Measurements from ENCODE around the gene WDPCP.
"Not testable (repeated sequence)": the region's sequence is repeated elsewhere in the genome, so short reads cannot be mapped to it uniquely, and the experiment has no call there.

Gene WDPCP

DNA sequence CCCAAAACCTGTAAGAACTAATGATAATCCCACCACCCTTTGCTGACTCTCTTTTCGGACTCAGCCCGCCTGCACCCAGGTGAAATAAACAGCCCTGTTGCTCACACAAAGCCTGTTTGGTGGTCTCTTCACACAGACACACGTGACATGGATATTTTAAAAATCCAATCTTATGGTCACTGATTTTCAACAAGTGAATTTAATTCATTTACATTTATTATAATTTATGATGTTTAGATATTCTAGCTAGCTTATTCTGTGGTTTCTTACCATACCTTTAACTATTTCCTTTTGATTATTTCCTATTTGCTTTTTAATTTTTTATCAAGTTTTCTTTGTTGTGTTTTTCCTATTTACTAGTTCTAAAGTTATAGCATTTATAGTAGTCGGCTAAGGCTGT is 301.8 kb downstream of the WDPCP start:
- H3K27ac ChIP-seq (ENCODE audit: low read depth, low read length); H3K4me3 ChIP-seq (ENCODE audit: low read depth in 1 of 2, low read length in 2 of 2); H3K4me1 ChIP-seq (ENCODE audit: insufficient read depth, low read length); H3K9me3 ChIP-seq (ENCODE audit: low read length); H3K36me3 ChIP-seq (ENCODE audit: insufficient read depth, low read length); H3K27me3 ChIP-seq (ENCODE audit: control insufficient read depth in 1 of 2, insufficient read depth in 2 of 2, low read length in 2 of 2); H3K9ac ChIP-seq (ENCODE audit: low read length): not testable (repeated sequence)

DNA sequence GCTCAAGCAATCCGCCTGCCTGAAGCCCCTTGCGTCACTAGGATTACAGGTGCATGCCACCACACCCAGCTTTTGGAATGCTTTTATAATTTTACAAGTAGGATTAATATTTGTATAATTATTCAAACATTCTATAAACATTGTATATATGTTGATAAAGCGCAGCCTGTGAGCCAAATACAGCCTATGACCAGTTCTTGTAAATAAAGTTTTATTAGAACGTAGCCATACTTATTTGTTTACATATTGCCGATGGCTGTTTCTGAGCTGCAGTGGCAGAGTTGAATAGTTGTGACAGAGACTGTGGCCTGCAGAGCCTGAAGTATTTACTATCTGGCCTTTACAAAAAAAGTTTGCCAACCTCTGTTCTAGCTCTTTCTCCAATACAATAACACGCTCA is 305.0 kb downstream of the WDPCP start:
- Histone ChIP-seq H3K27ac (ENCODE audit: low read depth, low read length) (no peak overlapping the region), H3K9me3 (ENCODE audit: low read length) (no peaks in the 10 kb centered on the region)

DNA sequence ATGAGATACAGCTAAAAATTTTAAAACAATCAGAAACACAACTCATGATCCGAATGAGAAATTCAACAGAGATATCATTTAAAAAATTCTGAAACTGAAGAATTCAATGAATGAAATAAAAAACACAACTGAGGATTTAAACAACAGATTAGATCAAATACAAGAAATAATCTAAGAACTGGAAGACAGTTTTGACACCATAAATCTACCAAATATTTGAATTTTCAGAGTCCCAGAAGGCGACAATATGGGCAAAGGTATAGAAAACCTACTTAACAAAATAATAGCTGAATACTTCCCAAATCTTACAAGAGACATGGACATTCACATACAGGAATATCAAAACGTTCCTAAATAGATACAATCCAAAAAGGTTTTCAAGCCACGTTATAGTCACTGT is 315.7 kb downstream of the WDPCP start:
- no peak overlapping the region for H3K27ac ChIP-seq (ENCODE audit: low read depth, low read length)
- H3K4me3 ChIP-seq (ENCODE audit: low read depth in 1 of 2, low read length in 2 of 2): no peak overlapping the region
- H3K4me1 ChIP-seq (ENCODE audit: insufficient read depth, low read length): no peaks in the 10 kb centered on the region
- no peaks in the 10 kb centered on the region for H3K27me3 ChIP-seq (ENCODE audit: control insufficient read depth in 1 of 2, insufficient read depth in 2 of 2, low read length in 2 of 2)
- no peak overlapping the region for H3K9ac ChIP-seq (ENCODE audit: low read length)
- no peaks in the 10 kb centered on the region for H3K36me3 ChIP-seq (ENCODE audit: insufficient read depth, low read length)
- H3K9me3 ChIP-seq (ENCODE audit: low read length): peaks cover 11% of the 10 kb centered on the region

More for the DNA sequence above, 305.0 kb downstream of the WDPCP start:
- no peaks in the 10 kb centered on the region for H3K4me1 ChIP-seq (ENCODE audit: insufficient read depth, low read length)
- no peaks in the 10 kb centered on the region for H3K27me3 ChIP-seq (ENCODE audit: control insufficient read depth in 1 of 2, insufficient read depth in 2 of 2, low read length in 2 of 2)
- H3K9ac ChIP-seq (ENCODE audit: low read length): no peak overlapping the region
- no peak overlapping the region for H3K4me3 ChIP-seq (ENCODE audit: low read depth in 1 of 2, low read length in 2 of 2)
- H3K36me3 ChIP-seq (ENCODE audit: insufficient read depth, low read length): no peaks in the 10 kb centered on the region

DNA sequence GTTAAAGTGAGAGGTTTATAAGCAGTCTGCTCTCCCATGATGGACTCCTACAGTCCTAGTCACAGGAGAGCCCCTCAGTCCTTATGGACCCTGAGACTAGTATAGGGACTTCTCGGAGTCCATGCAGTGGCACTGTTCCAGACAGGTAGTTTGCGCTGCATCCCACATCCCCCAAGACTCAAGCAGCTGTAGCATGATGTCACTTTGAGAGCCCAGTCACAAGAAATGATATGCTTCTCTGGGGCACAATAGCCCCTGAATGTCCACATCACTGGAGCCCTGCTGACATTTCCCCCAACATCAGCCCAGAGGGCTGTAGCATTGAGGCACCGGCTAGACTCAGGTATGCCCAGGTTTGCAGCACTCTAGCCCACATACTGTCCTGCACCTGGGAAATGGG is 317.6 kb downstream of the WDPCP start:
- H3K27me3 ChIP-seq (ENCODE audit: control insufficient read depth in 1 of 2, insufficient read depth in 2 of 2, low read length in 2 of 2): no peaks in the 10 kb centered on the region
- no peaks in the 10 kb centered on the region for H3K4me1 ChIP-seq (ENCODE audit: insufficient read depth, low read length)
- no peak overlapping the region for H3K27ac ChIP-seq (ENCODE audit: low read depth, low read length)
- H3K9me3 ChIP-seq (ENCODE audit: low read length): peaks cover 7% of the 10 kb centered on the region
- H3K36me3 ChIP-seq (ENCODE audit: insufficient read depth, low read length): no peaks in the 10 kb centered on the region
- H3K4me3 ChIP-seq (ENCODE audit: low read depth in 1 of 2, low read length in 2 of 2): no peak overlapping the region
- no peak overlapping the region for H3K9ac ChIP-seq (ENCODE audit: low read length)

DNA sequence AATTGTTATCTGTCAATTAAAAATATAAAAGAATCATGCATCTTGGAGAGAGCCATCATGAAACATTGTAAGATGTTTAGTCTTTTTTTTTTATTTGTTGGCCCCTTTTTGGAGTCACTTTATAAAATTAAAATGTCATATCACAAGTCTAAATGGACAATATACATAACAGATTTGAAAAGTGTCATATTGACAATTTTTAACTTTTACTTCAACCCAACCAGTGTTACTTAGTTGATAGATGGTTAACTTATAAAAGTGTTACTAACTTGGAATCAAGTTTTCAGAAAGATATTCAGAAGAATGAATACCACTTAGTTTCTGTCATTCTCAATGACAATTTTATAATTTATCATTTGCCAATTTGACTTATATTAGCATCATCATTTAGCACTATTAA is 319.3 kb downstream of the WDPCP start:
- H3K4me1 ChIP-seq (ENCODE audit: insufficient read depth, low read length): no peaks in the 10 kb centered on the region
- no peaks in the 10 kb centered on the region for H3K36me3 ChIP-seq (ENCODE audit: insufficient read depth, low read length)
- H3K9me3 ChIP-seq (ENCODE audit: low read length): peaks cover 4% of the 10 kb centered on the region
- no peak overlapping the region for H3K27ac ChIP-seq (ENCODE audit: low read depth, low read length)
- no peaks in the 10 kb centered on the region for H3K27me3 ChIP-seq (ENCODE audit: control insufficient read depth in 1 of 2, insufficient read depth in 2 of 2, low read length in 2 of 2)
- H3K9ac ChIP-seq (ENCODE audit: low read length): no peak overlapping the region
- H3K4me3 ChIP-seq (ENCODE audit: low read depth in 1 of 2, low read length in 2 of 2): no peak overlapping the region

DNA sequence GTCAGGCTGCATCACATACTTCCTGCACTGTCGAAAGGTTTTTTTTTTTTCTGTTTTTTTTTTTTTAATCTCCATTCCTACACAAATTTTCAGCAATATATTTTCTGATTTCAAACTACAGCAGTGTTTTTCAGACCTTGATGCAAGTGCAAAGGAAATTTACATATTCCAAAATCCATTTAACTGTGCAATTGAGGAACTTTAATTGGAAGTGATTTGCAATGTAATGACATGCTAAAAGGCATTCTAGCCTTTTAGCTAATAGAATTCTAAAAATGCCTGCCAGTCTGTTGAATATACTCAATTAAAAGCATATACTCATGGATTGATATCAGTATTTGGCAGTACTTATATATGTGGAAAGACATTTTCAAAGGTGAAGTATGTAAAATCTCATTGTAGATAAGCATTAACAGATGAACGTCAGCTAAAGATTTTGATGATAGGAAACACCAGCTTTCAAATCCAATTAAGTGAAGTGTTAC is 327.1 kb downstream of the WDPCP start:
- no peaks in the 10 kb centered on the region for H3K9me3 ChIP-seq (ENCODE audit: low read length)
- H3K27me3 ChIP-seq (ENCODE audit: control insufficient read depth in 1 of 2, insufficient read depth in 2 of 2, low read length in 2 of 2): no peaks in the 10 kb centered on the region
- H3K4me1 ChIP-seq (ENCODE audit: insufficient read depth, low read length): no peaks in the 10 kb centered on the region
- no peak overlapping the region for H3K27ac ChIP-seq (ENCODE audit: low read depth, low read length)
- no peak overlapping the region for H3K4me3 ChIP-seq (ENCODE audit: low read depth in 1 of 2, low read length in 2 of 2)
- no peak overlapping the region for H3K9ac ChIP-seq (ENCODE audit: low read length)
- no peaks in the 10 kb centered on the region for H3K36me3 ChIP-seq (ENCODE audit: insufficient read depth, low read length)

DNA sequence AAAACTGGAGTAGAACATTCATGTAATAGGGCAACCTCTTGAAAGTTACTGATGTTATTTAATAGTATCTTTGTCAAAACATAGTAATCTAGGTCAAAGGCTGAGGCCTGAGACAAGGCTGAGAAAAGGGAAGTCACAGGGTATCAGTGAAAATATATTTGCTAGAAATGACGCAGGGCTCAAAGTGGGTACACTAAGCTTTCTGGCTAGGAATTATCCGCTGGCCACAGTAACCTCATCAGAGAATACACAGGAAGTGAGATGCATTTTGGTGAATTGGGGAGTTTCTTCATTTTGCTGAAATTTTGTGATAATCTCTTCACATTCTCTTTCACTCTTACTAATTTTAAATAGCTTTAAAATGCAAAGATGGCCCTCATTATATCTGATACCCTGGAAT is 330.8 kb downstream of the WDPCP start:
- Histone ChIP-seq H3K9ac (ENCODE audit: low read length) (no peak overlapping the region), H3K4me3 (ENCODE audit: low read depth in 1 of 2, low read length in 2 of 2) (no peak overlapping the region), H3K27me3 (ENCODE audit: control insufficient read depth in 1 of 2, insufficient read depth in 2 of 2, low read length in 2 of 2) (no peaks in the 10 kb centered on the region), H3K36me3 (ENCODE audit: insufficient read depth, low read length) (no peaks in the 10 kb centered on the region), H3K27ac (ENCODE audit: low read depth, low read length) (no peak overlapping the region), H3K4me1 (ENCODE audit: insufficient read depth, low read length) (no peaks in the 10 kb centered on the region), H3K9me3 (ENCODE audit: low read length) (no peaks in the 10 kb centered on the region)

DNA sequence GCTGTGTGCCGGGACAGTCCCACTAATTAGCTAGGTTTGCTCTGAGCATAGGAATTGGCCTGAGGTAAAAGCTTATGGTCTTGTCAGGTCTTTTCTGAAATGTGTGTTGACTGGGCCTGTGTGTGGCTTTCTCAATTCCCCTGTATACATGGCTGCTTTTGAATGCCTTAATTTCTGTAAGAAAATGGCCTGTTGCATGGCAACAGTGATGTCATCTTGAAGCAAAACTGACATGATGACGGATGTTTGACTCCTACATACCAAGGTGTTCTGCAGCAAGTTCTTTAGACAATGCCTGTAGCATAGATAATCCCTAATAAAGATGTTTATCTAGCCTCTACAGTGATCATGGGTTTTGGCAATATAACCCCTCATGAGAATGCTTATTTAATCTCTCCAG is 339.1 kb downstream of the WDPCP start:
- Histone ChIP-seq H3K27ac (ENCODE audit: low read depth, low read length) (no peak overlapping the region), H3K9me3 (ENCODE audit: low read length) (no peaks in the 10 kb centered on the region), H3K36me3 (ENCODE audit: insufficient read depth, low read length) (no peaks in the 10 kb centered on the region), H3K4me3 (ENCODE audit: low read depth in 1 of 2, low read length in 2 of 2) (no peak overlapping the region), H3K9ac (ENCODE audit: low read length) (no peak overlapping the region), H3K27me3 (ENCODE audit: control insufficient read depth in 1 of 2, insufficient read depth in 2 of 2, low read length in 2 of 2) (no peaks in the 10 kb centered on the region), H3K4me1 (ENCODE audit: insufficient read depth, low read length) (no peaks in the 10 kb centered on the region)

DNA sequence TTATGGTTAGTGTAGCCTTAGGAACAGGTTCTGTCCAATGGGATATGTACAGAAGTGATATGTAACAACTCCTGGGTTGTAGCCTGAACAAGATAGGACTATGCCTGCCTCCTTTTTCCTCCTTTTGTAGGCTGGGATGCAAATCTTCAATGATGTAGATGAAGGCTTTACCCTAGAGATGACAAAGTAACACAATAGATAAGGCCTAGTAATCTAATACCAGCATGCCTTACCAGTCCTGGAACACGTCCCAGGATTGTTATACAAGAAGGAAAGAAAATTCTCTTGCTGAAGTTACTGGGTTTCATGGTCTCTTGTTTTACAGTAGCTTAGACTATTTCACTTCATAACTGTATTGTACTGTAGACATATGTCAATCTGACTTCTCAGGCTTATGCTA is 345.5 kb downstream of the WDPCP start:
- no peak overlapping the region for H3K27ac ChIP-seq (ENCODE audit: low read depth, low read length)
- H3K4me3 ChIP-seq (ENCODE audit: low read depth in 1 of 2, low read length in 2 of 2): no peak overlapping the region
- no peaks in the 10 kb centered on the region for H3K9me3 ChIP-seq (ENCODE audit: low read length)
- no peaks in the 10 kb centered on the region for H3K27me3 ChIP-seq (ENCODE audit: control insufficient read depth in 1 of 2, insufficient read depth in 2 of 2, low read length in 2 of 2)
- no peaks in the 10 kb centered on the region for H3K36me3 ChIP-seq (ENCODE audit: insufficient read depth, low read length)
- no peaks in the 10 kb centered on the region for H3K4me1 ChIP-seq (ENCODE audit: insufficient read depth, low read length)
- H3K9ac ChIP-seq (ENCODE audit: low read length): no peak overlapping the region

DNA sequence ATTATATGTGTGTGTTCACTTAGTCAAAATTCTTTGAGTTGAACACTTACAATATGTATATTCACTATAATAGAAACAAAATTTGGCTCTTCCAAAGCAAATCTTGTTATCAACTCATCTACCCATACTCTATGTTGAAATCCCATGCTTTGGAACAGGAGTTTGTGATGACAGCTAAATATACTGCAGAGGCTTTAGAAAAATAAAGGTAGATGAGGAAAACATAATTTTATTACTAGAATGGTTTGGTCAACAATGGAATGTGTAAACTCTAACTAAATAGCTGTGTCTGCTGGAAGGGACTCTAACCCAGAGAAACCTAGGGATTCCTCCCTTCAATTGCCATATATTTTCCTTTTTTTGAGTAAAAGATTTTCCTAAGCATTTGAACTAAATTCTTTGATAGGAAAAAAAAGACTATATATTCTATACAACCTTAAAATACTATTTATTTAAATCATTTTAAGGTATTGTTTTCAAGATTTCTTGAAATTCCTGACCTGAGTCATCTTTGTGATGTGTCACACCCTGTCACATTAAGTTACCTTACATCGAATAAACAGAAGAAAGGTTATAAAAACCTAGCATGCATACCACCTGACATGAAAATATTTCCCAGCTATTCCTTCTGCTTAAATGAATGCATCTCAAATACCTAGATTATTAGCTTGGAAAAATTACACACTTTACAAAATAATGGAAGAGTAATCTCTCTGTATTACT is 362.2 kb downstream of the WDPCP start:
- H3K4me3 ChIP-seq (ENCODE audit: low read depth in 1 of 2, low read length in 2 of 2): no peak overlapping the region
- H3K27ac ChIP-seq (ENCODE audit: low read depth, low read length): no peak overlapping the region
- no peaks in the 10 kb centered on the region for H3K36me3 ChIP-seq (ENCODE audit: insufficient read depth, low read length)
- no peaks in the 10 kb centered on the region for H3K9me3 ChIP-seq (ENCODE audit: low read length)
- no peak overlapping the region for H3K9ac ChIP-seq (ENCODE audit: low read length)
- H3K27me3 ChIP-seq (ENCODE audit: control insufficient read depth in 1 of 2, insufficient read depth in 2 of 2, low read length in 2 of 2): no peaks in the 10 kb centered on the region
- no peaks in the 10 kb centered on the region for H3K4me1 ChIP-seq (ENCODE audit: insufficient read depth, low read length)

DNA sequence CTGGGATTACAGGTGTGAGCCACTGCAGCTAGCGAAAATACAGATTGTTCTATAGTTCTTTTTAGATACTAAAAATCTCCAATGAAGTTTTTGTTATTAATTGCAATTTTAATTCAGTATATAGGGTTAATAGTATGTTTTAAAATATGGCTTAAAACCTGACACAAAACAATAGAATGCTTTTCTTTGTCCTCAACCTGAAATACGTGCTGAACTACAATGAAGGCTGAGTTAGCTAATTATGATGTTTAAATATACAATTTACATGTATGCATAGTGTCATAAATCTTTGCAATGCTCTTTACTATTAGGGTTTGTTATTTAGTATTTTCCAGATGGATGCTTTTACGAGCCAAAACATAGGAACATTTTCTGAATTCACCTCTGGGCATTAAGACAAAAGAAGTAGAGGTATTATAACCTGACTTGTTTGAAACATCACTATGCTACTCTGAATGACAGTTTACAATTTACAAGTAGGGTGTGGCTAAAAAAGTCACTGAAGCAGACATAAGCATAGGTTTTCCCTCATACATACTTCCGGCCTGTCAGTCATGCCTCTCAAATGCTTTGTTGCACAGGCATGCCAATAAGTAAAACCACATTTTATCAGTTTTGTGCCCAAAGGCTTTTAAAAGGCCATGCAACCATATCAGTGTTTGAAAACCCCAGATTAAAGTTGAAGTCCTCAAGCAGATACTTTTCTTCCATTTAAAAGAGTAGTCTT is 369.3 kb downstream of the WDPCP start:
- Histone ChIP-seq H3K27ac (ENCODE audit: low read depth, low read length) (no peak overlapping the region), H3K27me3 (ENCODE audit: control insufficient read depth in 1 of 2, insufficient read depth in 2 of 2, low read length in 2 of 2) (no peaks in the 10 kb centered on the region), H3K4me1 (ENCODE audit: insufficient read depth, low read length) (no peaks in the 10 kb centered on the region), H3K9me3 (ENCODE audit: low read length) (no peaks in the 10 kb centered on the region), H3K36me3 (ENCODE audit: insufficient read depth, low read length) (no peaks in the 10 kb centered on the region), H3K4me3 (ENCODE audit: low read depth in 1 of 2, low read length in 2 of 2) (no peak overlapping the region), H3K9ac (ENCODE audit: low read length) (no peak overlapping the region)

DNA sequence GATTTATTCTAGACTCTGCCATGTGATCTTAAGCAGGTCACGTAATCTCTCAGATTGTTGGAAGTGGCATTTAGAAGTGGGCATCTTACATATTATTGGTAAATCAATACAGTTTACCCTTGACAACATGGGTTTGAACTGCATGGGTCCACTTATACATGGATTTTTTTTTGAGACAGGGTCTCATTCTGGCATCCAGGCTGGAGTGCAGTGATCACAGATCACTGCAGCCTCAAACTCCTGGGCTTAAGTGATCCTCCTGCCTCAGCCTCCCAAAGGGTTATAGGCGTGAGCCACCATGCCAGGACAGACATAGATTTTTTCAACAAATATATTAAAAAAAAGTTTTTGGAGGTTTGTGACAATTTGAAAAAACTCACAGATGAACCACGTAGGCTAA is 393.0 kb downstream of the WDPCP start:
- Histone ChIP-seq H3K4me3 (ENCODE audit: low read depth in 1 of 2, low read length in 2 of 2) (no peak overlapping the region), H3K36me3 (ENCODE audit: insufficient read depth, low read length) (no peaks in the 10 kb centered on the region), H3K4me1 (ENCODE audit: insufficient read depth, low read length) (no peaks in the 10 kb centered on the region), H3K27ac (ENCODE audit: low read depth, low read length) (no peak overlapping the region), H3K9me3 (ENCODE audit: low read length) (no peaks in the 10 kb centered on the region), H3K9ac (ENCODE audit: low read length) (no peak overlapping the region), H3K27me3 (ENCODE audit: control insufficient read depth in 1 of 2, insufficient read depth in 2 of 2, low read length in 2 of 2) (no peaks in the 10 kb centered on the region)
